Stimulated activated CD8-positive, alpha-beta memory T cell treated with anti-CD3 and anti-CD28 coated beads, Interleukin-15, amount 100 ng/mL, for 24 hours (primary cell): ENCODE results near the gene SDHA.
A peak's percentile ranks its signal among the peaks of the same experiment; 100 is the strongest.
"Not testable (repeated sequence)": the region's sequence is repeated elsewhere in the genome, so short reads cannot be mapped to it uniquely, and the experiment has no call there.

ENCODE experiments used
- DNase-seq: peaks from one replicate; pipeline ENCODE4 v3.0.0-alpha.2; 2020; ENCODE audit warnings: low read depth

Gene SDHA

DNA sequence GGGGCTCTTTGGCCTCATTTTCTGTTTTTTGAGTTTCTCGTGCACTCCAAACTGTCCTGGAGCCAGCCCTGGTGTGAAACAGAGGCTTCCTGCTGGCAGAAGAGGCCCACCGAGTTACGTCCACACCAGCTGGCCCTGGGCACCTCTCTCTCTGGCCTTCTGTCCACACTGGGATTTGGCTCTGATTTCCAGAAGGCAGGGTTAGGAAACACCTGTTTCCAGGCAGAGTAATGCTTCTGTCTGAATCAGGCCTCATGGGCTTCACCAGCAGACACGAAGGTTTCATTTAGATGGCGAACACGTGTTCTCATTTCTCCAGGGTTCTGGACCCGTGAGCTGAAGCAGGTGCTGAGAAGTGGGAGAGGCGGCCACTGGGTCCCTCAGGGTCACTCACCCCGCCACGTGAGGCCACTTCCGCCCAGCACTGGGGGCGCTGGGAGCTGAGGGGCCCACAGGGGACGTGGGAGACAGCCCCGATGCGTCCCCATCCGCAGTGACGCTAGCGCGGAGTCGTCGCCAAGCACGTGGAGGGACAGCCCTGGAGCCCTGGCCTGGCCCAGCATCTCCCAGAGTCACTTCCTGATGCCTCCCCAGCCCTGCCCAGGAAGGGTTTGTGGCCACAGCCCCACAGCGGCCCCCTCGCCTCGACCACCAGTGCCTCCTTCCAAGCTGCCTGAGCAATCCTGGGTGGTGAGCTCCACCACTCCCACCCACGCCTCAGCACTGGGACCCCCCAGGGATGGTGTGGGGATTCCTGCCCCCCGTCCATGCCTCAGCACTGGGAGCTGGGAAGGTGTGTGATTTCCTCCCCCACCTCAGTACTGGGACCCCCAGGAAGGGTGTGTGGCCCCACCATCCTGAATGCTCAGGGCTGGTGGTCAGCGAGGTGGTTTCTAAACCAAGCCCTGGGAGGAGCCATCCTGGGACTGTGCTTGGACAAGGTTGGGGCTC lies 31.8 kb upstream of the SDHA start:
- DNase-seq = no peak

DNA sequence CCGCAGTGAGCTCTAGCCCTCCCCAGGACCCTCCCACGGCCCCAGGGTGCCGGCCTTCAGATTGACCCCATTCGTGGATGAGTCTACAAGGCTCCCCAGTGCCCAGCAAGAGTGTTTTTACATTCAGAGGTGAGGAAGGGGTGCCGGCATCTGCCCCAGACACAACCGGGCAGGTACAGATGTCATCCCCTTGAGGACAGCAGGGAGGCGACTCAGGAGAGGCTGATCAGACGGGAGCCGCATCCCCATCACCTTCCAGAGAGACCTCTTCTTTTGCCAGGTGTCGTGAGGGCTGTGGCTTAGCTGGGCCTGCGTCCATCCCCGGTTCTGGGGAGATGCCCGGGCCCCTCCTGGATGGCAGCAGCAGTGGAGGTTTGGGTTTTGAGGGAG lies 31.1 kb upstream of the SDHA start:
- no peak for DNase-seq

DNA sequence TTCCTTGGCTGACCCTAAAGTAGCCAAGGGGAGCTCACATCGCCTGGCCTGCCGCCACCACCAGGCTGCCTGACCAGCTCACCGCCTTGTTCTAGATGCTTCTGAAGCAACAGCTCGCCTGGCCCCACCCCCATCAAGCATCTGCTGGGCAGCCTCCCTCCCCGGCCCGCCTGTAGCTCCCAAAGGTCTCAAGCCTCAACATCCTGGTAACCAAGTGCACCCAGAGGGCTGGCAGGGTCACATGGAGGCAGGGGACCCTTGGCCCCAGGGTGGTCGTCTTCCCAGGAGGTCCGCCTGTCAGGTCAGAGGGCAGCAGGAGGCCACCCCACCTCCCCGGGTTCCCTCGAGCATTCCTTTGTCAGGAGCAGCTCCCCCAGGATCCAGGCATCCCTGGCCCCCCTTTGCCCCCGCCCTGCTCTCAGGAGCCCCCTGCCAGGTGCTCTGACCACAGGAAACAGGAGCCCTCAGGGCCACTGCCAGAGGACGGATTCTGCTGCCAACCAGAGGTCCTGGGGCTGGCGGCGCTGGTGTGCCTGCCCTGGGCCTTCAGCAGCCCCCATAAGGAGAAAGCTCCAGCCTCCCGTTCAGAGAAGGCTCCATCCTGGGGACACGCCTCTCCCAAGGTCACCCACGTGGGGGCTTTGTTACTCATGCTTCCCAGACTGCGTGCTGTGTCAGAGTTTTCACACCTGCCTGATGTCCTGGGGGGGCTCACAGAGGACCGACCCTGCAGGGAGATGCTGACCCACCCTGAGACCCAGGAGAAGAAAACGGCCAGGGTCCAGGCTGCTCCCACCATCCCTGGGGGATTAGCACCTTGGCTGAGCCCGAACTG lies 30.3 kb upstream of the SDHA start:
- no peak for DNase-seq

DNA sequence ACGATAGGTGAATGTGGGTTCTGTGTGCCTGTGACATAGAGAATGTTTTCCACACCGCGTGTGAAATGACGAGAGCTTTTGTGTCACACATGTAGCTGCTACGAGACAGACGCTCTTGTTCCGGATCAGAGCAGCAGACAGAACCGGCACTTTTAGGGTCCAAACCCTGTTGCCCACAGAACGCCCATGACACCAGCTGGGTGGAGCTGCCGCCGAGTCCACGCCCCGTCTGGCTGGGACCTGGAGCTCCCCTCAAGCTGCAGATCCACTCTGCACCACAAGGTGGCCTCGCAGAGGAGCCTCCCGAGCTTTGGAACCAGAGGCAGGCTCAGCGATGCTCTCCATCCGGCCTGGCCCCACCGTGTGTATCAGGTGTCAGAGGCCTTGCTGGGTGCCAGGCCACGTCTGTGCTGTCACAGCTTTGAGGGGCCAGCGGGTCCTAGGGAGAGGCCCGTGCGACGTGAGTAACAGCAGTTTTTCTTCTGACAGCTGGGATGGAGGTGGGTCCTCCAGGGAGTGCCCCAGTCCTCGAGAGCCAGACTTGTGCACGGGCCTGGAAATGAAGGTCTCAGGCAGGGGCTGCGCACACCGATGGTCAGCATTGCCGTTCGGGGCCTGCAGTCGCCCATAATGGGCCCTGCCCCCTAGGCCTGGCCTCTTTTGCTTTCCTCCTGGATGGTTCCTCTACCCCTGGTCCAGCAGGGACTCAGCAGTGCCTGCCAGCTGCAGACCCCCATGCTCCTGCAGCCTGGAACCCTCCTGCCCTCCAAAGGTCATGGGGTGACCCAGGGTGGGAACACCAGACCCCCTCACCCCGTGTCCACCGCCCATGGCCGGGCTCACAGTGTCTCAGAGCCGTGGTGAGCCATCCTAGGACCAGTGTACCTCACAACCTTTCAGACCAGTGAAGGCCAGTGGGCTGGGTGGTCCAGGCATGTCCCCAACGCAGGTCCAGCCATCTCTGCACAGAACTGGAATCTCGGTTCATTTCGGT lies 29.3 kb upstream of the SDHA start:
- peak; percentile 60 for DNase-seq

DNA sequence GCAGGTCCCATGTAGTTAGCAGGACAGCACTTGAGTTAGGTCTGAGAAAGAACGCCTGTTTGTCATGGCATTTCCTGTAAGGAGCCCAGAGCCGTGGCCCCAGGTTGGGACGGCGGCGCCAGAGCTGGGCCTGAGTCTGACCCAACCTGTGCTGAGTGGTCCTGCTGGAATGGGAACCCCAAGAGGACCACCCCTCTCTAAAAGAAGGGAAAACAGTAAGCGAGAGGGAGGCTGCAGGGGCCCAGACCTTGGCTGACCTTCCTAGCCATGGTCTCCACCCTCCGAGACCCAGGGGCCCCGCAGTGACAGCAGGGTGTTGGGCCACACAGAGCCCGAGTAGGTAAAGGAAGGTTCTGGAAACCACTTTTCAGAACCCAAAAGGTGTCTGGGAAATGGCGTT lies 28.6 kb upstream of the SDHA start:
- DNase-seq = no peak

DNA sequence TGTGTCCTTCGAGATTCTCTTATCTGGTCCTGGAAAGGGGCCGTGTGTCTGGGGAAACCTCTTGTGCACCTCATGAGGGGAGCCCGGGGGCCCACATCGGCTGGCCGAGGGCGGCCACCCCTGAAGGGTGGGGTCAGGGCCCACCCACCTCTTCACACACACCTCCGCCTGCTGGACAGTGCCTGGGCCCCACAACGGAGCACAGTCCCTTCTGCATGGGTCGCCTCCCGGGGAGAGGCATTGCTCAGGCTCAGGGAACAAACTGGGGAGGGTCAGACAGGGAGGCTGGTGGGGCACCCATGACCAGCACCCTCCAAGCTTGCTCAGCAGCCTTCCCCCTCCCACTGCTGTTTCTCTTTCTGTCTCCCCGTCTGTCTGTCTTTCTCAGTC lies 28.1 kb upstream of the SDHA start:
- DNase-seq = no peak

DNA sequence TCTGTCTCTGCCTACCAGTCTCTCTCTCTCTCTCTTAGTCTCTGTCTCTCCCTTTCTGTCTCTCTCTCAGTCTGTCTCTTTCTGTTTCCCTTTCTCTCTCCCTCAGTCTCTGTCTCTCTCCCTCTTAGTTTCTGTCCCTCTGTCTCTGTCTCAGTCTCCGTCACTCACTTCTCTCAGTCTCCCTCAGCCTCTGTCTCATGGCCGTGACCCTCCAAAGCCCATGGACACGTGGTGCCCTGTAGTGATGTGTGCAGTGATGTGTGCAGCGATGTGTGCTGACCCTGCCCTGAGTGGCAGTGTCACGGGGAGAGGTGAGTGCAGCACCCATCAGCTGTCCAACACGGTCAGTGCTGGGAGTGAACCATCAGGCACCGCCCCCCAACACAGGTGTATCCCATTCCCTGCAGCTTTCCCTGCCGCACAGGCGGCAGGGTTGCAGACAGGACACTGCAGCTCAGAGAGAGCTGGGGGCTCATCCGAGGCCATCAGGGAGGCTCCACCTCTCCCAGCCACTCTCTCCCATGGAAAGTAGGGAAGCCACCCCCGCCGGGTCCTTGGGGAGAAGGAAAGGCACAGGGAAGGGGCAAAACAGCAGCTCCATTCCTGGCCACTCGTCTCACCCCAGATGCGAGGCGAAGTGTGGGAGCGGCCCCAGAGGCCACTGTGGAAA lies 27.6 kb upstream of the SDHA start:
- DNase-seq = no peak

DNA sequence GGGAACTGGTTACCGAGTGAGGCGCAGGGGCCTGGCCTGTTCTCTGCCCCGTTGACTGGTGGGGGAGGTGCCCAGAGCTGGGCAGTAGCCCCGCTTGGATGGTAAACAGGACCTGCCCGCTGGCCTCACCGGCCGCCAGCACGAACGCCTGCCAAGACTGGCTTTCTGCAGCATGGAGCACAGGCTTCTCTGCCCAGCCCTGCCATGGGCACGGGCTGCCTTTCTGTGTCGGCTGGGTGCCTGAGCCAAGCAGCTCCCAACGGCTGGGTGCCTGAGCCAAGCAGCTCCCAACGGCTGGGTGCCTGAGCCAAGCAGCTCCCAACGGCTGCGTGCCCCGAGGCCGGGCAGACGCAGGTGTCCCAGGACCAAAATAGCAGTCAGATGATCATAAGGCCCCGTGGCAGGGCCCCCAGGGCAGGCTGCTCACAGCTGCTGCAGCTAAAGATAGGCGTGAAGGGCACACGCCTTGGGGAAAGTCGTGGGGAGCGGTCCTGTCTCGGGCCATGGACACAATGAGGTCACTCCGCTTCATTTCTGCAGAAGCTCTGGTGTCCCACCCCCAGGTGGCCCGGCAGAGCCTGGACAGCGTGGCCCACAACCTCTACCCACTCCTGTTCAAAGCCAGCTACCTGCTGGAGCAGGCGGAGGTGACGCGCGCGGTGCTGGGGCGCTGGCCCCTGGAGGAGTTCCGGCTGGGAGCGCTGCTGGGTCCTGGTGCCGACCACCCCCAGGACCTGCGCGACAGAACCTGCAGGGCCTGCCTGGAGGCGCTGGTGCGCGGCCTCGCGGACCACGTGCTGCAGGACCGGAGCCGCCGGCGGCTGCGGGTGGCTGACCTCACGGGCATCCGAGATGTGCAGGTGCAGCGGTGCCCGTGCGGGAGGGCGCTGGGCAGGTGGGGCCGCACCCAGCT lies 26.8 kb upstream of the SDHA start, which contains the start of gene LRRC14B:
TSS of gene LRRC14B (plus strand) at position 460 of the 913 bp plus-strand sequence. CDS start at position 504, 44 bp downstream.
- no peak for DNase-seq

DNA sequence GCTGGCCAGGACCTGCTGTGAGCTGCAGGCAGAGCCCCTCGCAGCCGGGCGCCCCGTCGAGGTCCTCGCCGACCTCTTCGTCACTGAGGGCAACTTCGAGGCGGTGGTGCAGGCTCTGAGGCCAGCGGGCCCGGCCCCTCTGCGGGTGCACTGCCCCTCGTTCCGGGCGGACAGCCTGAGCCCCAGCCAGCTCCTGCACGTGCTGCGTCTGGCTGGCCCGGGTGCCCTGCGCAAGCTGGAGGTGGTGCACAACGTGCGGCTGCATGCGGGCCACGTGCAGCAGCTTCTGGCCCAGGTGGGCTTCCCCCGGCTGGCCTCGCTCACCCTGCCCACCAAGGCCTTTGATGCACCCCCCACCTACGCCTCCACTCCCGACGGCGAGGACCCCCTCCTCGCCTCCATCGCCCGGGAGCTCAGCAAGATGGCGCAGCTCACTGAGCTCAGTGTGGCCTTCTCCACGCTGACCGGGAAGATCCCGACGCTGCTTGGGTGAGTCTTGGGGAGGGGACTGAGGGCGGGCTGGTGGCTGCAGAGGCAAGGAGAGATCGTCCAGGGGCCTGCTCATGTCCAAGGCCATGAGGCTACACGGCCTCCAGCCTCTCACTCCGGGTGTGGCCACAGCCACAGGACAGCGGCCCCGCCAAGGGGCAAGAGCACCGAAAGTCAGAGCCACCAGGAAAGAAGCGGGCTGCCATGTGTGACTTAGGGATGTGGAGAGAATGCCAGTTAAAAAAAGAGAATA lies 26.0 kb upstream of the SDHA start:
- no peak for DNase-seq

DNA sequence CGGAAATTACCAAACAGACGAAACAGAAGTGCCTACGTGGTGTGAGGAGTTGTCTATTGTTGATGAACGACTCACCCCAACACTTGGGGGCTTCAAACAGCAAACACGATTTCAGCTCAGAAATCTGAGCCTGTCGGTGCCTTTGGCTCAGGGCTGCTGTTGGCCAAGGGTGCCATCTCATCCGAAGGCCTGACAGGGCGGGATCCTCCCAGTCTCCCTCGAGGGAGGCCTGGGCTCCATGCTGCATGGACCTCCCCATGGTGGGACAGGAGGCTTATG lies 25.5 kb upstream of the SDHA start:
- no peak for DNase-seq

DNA sequence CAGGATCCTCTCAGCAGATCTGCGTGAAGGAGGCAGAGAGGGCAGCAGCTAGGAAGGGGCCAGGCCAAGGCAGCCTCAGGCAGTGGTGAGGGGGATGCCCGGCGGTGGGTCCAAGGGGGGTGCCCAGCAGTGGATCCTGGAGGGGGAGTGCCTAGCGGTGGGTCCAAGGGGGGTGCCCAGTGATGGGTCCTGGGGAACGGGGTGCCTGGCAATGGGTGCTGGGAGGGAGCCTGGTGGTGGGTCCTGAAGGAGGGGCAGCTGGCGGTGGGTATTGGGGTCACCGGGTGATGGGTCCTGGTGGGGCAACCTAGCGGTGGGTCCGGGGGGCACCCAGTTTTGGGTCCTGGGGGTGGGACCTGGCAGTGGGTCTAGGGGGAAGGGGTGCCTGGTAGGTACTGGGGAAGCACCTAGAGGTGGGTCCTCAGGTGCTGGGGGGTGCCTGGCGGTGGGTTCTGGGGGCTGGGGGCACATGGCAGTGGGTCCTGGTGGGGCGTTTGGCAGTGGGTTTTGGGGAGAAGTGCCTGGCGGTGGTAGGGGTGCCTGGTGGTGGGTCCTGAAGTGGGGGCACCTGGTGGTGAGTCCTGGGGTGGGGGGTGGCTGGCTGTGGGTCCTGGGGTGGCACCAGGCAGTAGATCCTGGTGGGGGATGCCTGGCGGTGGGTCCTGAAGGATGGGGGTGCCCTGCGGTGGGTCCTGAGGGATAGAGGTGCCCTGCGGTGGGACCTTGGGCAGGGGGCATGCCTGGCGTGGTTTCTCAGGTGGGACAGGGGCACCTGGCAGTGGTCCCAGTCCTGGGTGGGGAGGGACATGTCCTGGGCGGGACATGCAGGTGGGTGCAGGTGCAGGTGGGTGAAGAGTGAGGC lies 24.9 kb upstream of the SDHA start:
- DNase-seq = no peak

DNA sequence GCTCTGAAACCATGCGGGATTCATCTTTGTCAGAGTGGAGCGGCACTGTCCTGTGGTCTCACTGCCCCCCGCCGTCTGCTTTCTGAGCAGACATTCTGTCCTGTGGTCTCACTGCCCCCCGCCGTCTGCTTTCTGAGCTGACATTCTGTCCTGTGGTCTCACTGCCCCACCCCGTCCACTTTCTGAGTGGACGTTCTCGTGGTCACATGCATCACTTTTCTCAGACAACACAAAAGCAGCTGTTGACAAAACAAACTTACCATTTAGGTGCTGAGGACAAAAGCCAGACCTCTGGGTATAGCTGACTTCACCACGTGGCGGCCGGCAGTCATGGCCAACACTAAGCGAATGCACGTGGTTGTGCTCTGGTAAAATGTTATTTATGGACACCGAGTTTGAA lies 24.0 kb upstream of the SDHA start:
- DNase-seq = no peak

DNA sequence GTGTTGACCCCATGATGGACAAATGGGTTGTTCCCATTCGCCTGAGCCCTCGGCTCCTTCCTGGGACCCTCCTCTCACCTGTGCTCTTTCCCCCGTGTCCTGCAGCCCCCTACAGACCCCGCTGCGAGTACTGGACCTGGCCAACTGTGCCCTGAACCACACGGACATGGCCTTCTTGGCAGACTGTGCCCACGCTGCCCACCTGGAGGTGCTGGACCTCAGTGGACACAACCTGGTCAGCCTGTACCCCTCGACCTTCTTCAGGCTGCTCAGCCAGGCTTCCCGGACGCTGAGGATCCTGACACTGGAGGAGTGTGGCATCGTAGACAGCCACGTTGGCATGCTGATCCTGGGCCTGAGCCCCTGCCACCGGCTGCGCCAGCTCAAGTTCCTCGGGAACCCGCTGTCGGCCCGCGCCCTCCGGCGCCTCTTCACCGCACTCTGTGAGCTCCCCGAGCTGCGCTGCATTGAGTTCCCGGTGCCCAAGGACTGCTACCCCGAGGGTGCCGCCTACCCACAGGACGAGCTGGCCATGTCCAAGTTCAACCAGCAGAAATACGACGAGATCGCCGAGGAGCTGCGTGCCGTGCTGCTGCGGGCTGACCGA lies 23.4 kb upstream of the SDHA start:
- no peak for DNase-seq

DNA sequence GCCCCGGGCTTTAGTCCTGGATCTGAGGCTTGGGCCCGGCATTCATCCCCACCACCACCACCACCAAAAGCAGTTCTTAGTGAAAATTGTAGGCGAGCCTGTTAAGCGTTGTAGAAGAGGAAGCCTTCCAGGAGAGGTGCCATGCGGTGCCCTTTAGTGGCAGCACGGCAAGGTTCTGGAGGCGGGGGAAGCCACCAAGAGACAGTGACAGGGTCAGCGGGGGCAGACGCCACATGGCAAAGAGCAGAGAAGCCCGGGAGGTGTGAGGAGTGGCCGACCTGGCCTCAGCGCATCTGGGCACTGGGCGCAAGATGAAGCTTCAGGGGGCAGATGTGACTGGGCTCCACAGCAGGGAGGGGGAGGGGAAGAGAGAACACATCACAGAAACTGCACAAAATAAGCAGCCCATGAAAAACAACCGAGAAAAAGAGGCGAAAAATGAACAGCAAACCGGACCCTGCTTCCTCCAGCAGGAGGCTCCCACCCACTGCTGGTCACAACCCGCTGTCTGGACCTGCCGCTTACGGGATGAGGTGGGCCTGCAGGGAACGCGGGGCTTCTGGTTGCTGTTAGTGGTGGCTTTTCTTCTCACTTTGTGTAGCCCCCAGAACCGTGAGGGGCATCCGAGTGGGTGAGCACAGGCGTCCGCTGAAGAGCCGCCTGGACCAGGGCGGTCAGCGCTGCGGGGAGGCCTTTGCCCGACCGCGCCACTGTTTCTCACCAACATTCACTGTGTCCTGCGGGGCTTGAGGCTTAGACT lies 22.5 kb upstream of the SDHA start:
- DNase-seq = no peak

DNA sequence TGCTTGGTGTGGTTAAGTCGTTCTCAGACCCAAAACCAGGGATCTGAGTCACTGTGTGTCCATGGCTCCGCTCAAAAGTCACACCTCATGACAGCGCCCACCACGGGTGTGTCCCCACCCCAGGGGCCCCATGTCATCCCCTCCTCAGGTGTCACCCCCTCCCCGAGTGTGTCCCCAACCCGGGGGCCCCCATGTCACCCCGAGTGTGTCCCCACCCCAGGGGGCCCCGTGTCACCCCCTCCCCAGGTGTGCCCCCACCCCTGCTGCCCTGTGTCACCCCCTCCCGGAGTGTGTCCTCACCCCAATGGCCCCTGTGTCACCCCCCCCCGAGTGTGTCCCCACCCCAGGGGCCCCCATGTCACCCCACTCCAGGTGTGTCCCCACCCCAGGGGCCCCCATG lies 21.8 kb upstream of the SDHA start:
- DNase-seq = no peak

DNA sequence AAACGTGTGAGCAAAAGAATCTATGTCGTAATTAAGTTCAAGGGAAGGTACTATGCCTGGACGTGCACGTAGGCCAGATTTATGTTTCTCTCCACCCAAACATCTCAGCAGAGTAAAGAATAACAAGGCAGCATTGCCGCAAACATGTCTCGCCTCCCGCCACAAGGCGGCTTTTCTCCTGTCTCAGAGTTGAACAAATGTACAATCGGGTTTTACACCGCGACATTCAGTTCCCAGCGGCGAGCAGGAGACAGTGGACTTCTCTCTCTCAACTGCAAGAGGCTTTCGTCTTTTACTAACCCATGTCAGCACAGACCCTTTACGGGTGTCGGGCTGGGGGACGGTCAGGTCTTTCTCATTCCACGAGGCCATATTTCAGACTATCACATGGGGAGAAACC lies 21.1 kb upstream of the SDHA start:
- DNase-seq = not testable (repeated sequence)

DNA sequence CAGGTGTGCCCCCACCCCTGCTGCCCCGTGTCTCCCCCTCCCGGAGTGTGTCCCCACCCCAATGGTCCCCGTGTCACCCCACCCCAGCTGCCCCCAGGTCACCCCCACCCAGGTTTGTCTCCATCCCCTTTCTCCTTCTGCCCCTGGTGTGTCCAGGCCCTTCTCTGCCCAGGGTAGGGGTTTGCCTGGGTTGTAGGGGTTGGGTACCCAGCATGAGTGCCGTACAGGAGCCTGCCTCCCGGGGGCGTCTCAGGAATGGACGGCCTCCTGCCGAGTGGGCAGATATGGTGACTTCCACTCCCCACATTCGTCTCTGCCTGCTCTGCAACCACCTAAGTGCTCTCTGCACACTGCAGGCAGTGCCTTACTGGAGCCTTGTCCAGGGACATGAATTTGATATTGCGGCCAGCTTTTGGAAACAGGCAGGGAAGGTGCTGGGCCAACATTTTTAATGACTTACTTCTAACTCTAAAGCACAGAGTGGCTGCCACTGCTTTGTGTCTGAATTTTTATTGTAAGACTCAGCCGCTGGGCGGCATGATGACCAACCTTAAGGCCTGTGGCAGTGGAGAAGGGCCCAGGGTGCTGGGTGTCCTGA lies 20.1 kb upstream of the SDHA start:
- DNase-seq = no peak
